HG03175 (cell line): Measurements from ENCODE around the gene NPBWR2.

Experiments used
- ATAC-seq: cut with Tn5 transposase; IDR thresholded peaks from one replicate; pipeline ENCODE4 v1.9.1; 2021; ENCODE audit warnings: mild to moderate bottlenecking, moderate library complexity; ENCODE audit not compliant: unreplicated experiment

NPBWR2 gene, protein sequence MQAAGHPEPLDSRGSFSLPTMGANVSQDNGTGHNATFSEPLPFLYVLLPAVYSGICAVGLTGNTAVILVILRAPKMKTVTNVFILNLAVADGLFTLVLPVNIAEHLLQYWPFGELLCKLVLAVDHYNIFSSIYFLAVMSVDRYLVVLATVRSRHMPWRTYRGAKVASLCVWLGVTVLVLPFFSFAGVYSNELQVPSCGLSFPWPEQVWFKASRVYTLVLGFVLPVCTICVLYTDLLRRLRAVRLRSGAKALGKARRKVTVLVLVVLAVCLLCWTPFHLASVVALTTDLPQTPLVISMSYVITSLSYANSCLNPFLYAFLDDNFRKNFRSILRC

DNA sequence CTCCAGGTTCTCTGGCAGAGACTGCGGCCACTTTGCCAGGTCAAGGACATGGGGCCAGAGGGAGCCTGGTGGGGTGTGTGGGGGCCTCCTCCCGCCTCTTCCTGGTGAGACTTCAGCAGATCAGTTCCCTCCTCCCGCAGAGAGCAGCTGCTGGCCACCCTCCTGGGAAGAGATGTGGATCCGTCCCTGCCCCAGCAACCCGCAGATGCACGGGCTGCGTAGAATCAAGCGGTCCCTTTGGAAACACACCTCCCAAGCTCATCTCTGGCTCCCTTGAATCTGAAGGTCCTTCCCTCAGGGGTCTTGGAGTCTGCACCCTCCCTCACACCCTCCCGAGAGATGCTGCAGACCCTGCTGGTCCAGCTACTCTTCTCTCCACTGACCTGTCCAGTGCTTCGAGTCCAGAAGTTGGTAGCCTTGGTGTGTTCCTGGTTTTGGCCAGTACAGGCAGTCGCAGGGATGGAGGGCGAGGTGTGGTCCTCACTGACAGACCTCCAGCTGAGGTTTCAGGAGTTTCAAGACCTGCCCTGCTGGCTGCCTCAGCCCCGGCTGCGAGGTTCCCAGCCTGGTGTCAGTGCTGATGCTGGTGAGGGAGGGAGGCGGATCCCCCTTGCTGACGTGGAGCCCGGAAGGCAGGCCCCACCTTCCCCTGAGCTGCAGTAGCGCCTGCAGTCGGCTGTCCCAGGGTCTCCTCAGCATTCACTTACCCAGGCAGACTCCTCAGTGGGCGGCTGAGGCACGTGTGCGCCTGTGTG, at the start of gene NPBWR2:
TSS of gene NPBWR2 (minus strand) at position 585 of the 755 bp plus-strand sequence. CDS start 734 bp downstream, outside the sequence.
- ATAC-seq: no peak

DNA sequence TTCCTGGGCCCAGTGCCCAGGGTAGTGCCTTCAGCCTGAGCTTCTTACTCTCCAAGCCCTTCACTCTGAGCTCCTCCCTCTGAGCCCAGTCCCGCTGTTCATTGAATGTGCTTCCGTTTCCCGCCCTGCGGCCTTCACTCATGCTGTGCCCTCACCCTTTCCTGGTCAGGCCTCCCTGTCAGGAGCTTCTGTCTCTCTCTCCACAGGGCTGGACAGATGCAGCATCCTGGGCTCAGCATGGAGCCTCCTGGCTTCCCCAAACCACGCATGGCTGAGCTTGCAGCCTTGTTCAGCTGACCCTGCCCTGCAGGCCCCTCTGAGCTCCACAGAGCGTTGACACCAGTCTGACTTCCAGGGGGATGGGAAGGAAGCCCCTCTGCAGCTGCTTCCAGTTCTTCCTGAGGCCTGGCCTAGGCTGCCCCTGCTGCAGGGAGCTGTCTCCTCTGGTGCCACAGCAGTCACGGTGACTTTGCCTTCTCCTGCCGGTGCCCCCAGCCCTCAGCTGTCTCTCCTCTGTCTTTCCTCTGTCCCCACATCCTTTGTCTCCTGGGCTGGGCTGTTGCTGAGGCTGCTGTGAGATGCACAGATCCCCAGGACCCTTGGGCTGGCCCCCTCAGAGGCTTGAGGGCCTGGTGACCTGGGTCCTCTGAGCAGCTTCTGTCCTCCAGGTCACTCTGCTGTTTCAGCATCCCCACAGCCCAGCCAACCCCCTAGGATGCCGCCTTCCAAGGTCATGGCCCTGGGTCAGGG, 48.9 kb upstream of the NPBWR2 start:
- ATAC-seq: no peak

DNA sequence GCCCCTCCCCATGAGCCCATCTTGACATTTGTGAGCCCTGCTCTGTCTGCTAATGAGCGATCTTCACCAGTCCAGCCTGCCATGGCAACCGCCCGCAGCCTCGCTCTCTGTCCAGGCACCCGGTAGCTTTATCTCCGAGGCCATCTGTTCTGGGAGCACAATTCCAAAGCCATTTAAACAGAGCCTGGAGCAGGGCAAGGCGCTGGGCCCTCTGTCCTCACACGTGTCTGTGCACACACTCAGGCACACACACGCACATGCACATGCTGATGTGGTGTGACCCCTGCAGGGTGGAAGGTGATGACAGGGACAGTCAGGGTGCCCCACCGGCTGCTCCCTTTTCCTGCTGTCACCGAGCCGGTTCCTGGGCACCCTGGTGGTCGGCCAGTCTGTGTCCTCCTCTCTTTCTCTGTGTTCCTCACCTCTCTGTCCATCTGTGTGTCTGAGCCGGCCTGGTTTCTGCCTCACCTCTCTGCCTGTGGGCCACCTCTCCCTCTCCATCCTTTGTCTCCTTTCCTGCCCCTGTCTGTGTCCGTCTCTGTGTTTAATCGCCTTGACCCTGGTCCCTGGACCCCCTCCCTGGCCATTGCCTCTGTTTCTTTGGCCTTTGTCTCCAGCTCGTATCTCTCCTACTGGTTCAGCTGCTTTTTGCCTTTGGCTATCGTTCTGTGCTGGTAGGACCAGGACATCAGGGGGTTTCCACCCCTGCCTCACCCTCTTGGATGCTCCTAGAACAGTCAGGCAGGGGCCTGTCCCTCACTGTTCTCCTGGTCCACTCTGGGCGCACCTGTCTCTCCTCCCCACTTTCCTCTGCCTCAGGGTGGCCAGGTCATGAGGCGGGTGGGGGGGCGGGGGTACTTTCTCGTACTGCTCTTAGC, 48.1 kb upstream of the NPBWR2 start:
- ATAC-seq: no peak

DNA sequence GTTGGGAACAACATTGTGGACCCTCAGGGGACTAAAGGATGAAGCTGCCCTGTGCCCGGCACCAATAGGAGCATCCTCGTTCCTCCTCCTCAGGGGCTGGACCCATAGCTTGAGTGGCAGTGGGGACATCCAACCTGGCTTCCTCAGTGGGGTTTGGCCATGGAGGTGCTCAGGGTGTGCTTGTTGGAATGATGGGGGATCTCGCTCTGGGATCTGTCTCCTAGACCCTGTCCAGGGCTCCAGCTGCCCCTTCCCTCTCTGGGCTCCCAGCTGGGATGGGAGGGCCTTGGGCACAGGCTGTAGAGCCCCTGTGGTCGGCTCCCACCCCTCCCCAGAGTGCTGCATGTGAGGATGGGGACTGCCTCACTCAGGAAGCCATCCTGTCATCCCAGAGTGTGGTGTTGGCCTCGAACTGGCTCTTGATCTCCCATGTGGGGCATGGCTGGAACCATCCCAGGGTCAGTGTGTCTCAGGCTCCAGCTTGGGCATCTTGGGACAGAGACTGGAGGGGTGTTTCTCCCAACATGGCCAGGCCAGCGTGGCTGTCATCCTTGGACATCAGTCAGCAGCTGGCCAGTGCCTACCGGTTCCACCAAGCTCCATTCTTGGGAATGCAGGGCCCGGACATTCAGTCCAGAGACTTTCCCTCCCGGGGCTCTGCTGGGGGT, 47.4 kb upstream of the NPBWR2 start:
- ATAC-seq: no peak

DNA sequence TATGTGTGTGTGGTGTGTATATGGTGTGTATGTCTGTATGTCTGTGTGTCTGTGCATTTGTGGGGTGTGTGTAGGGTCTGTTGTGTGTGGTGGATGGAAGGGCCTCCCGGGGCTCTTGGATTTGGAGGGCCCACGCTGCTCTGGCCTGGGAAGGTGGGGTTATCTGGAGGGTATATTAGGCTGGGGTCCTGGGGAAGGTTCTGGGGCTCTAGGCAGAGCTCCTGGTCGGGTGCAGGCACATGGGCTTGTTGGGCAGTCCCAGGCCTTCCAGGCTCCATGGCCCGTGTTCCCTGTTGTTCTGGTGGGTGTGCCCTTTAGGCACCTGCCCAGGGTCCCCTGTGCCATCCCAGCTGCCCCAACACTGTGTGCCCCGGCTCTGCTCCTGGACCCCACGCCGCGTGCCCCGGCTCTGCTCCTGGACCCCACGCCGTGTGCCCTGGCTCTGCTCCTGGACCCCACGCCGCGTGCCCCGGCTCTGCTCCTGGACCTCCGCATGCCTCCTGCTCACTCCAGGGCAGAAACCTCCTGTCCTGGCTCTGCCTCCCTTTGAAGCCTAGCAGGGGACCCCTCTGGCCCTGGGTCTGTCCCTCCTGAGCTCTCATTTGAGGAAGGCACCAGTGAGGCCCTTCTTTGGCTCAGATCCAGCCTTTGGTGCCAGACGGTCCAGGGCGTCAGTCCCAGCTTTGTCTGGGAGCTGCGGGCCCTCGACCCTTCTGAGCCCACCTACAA, 46.7 kb upstream of the NPBWR2 start:
- no peak for ATAC-seq

DNA sequence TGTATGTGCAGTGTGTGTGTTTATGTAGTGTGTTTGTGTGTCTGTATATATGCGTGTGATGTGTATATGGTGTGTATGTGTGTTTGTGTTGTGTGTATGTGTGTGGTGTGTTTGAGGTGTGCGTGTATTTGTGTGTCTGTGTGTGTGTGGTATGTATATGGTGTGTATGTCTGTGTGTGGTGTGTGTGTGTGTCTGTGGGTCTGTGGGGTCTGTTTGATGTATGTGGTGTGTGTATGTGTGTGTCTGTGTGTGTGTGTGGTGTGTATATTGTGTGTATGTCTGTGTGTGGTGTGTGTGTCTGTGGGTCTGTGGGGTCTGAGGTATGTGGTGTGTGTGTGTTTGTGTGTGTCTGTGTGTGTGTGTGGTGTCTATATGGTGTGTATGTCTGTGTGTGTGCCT, 46.0 kb upstream of the NPBWR2 start:
- ATAC-seq: no peak

DNA sequence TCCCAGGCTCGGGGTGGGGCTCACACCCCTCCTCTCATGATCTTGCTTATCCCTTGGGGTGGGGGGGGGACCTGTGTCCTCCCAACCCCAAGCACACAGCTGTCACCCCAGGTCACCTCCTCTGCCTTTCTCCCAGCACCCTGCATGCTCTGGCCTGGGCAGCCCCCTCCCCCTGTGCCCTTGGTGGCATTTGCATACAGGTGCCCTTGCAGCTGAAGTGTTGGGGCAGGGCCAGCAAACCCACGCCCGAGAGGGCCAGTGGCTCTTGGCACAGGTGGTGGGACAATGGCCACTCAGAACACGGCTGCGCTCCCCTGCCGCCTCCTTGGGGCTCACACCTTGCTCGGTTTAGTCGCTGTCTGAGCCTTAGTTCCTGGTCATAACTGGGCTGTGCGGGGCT, 45.5 kb upstream of the NPBWR2 start:
- no peak for ATAC-seq

DNA sequence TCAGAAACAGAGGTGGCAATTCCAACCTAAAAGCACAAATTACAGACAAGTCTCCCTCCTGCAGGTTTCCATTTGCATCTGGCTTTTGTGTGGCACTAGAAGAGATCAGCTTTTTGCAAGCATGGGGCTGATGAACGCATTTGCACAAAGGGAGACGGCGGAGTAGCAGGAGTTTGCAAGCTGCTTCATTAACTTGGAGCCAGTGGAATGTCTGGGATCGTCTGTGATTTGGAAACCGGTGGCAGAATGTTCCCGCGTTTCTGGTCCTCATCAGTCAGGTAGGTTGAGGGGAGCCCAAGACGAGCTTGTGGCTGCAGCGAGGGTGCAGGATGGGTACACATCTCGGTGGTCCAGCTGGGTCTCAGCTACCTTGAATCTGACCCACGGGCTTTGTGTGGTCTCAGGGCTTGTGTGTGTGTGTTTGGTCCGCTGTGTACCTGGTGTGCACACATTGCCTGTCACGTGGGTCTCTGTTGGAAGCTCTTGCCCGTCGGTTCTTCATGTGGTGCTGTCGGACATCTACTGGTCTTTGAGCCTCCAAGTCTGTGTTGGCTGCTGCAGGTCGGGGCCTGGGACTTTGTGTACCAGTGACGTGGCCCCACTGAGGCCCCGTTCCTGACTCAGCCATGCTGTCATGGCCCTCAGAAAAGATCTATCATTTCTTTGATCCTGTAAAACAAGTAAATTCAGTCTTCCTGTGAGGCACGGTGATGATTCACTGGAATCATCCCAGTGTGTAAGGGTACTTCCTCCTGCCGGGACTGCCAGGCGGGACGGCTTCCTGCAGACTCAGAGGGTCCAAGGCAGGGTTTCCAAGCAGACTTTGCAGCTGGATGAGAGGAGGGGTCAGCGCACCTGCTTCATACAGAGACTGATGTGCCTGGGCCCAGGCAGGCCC, 44.5 kb upstream of the NPBWR2 start:
- no peak for ATAC-seq

DNA sequence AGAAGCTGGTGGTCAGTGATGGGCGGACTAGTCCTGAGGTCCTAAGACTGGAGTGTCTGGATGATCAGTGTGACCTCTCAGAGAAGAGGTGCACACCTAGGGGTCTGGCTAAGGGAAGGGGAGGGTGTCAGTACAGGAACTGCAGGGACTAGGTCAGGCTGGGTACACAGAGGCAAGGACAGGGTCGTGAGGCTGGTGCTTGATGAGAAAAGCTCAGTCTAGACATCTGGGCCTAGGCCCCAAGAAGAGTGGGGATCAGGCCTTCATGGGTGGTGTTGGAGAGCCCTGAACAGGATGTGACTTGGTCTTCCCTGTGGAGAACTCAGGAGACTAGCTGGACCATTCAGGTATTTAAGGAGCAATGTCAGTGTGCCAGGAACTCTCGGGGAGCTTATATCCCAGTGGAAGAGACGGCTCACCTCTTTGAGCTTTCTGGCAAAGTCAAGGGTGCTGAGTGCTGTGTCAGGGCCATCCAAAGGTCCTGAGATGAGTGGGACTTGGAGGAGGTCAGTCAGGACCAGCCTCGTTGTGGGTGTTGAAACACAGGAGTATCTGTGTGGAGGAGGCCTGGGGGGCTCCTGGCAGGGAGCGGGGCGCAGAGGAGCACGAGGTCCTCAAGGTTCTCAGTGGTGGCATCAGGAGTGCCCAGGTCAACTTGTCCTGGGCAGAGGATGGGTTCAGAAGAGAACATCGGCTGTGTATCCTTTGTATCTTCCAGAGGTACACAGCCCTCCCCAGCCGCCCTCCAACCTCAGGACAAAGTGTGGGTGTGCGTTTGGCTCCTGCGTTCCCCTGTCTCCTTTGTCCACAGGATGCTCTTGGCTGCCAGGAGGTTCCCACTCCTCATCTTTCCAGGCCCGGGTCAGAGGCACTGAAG, 43.6 kb upstream of the NPBWR2 start:
- no peak for ATAC-seq

DNA sequence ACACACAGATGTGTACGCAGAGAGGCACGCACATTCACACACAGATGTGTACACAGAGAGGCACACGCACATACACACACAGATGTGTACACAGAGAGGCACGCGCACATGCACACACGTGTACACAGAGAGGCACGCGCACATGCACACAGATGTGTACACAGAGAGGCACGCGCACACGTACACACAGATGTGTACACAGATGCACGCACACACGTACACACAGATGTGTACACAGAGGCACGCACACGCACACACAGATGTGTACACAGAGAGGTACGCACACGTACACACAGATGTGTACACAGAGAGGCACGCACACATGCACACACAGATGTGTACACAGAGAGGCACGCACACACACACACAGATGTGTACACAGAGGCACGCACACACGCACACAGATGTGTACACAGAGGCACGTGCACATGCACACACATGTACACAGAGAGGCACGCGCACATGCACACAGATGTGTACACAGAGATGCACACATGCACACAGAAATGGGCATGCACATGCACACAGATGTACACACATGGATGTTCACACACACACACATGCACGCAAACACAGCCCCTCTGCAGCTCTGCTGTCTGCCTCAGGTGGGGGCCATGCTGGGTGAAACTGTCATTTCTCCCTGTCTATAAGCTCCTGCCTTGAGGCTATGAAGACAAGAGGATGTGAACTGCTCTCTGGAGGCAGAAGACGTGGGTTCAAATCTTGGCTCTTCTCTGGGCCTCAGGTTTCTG, 42.6 kb upstream of the NPBWR2 start:
- no peak for ATAC-seq

DNA sequence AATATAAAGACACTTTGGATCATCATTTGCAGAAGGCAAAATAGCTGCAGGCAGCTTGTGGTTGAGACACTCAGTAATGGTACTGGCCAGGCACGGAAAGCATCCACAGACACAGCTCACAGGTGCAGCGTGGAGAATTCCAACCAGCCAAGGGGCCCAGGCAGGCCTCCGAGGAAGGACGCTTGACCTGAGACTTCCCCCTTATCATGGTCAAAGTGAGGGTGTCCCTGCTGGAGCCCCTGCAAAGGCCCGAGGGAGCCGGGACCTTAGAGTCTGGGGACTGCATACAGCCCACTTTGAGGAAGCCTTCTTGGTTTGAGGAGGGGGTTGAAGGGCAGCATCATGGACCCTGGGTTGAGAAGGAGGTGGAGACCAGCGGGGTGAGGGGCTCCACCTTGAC, 41.8 kb upstream of the NPBWR2 start:
- no peak for ATAC-seq

DNA sequence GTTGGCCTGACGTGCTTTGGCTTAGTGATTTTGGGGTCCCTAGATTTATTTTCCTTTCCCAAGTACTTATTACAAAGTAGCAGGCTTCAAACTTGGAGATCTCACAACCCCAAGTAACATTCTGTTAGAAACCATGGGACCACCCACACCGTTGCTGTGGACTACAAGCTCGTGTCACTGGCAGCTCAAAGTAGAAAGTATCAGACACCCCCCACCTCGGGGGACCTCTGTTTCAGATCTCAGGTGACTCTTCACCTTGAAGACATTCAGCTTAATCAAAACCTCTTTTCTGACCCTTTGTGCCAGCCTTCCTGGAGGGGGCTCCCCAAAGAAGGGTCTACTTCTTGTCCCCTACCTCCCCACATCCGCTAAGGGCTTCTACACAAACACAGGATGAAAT, 41.2 kb upstream of the NPBWR2 start:
- no peak for ATAC-seq

DNA sequence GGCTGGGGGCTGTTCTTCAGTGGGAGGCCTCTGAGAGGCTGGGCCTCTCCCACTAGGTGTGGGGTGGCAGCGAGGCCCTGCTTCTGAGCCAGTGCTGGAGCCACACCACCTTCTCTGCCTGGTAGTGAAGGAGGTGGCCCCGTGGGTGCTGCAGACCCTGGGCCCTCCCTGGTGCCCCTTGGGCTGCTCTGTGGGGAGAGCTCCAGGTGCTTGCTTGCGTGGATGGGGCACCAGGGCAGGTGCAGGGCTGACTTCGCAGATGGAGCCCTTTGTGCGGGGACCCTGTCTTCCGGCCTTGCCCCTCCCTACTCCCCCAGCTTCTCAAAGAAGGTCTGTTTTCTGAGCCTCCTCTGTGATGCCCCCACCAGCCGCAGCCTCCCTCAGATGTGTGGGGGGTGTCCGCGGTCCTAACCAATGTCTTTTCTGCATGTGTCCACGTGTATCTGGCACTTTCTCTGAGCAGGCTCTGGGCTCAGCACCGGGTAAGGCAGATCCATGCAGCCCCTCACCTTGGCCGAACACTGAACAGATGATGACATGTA, 39.6 kb upstream of the NPBWR2 start:
- ATAC-seq: no peak

DNA sequence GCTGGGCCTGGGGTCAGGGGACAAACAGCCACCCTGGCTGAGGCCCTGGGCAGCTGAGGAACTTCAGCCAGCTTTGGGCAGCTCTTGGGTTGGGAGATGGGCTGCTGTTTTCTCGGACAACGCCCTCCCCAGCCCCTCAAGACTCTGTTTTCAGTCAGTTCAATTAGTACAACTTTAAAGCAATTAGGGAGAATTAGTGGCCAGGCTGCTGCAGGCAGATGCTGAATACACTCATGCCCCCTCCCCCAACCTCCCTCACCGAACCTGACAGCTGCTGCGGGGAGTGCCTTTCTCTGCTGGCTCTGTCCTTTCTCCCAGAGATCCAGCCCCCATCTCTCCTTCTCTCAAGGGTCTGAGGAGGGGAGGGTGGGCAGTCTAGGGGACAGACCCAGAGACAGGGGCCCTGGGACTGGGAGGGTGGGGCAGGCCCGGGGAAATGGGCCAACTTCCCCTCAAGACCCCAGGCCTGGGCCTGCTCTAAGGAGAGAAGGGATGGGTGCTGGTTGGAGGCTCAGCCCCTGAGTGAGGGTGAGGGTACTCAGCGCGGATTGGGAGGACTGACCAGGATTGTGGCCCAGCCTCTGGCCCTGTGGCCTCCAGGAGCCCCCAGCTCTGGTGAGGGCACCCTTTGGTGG, 39.1 kb upstream of the NPBWR2 start:
- ATAC-seq: no peak

DNA sequence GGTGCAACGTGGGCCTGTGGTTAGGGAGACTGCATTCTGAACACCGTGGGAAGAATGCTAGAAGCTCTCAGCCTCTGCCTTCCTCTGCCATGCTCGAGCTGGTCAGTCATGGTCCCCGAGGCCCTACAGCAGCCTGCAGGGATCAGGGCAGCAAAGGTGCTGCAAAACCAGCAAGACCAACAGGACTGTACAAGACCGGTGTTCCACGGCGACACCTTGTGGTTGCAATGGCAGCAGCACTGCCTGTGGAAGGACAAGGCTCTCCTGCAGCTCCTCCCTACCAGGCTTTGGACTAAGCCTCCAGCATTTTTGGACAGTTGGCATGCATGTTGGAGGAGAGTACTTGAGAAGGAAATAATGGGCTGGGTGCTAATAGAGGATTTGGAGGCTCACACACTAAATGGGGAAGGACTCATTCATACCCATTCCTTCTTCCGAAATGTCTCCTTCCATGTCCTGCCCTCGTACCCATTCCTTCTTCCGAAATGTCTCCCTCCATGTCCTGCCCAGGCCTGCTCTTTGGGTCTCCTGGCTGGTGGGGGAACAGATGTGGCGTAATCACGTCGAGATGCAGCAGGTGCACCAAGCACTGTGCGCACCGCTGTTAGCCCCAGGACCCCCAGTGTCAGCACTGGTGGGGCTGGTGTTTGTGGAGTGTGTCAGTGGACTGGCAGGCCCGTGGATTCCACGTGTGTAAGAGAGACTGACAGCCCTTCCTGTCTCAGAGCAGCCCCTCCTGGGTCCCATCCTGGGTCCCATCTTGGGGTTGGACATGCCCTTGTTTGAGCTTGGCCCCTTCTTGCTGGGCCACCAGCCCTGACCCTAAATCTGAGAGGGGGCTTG, 38.3 kb upstream of the NPBWR2 start:
- ATAC-seq: no peak
